ENCODE measurements around the gene YJEFN3. TPM values are rescaled to one million over a fixed set of nuclear protein-coding genes. Genes with fewer than 3 reads are reported as not detected.

The YJEFN3 gene
- total and polyA plus RNA-seq, 5 experiments from 2014 or later = 0.08 to 12.8 (median 5.8) TPM; not detected in 1

- H3K36me3 Mint-ChIP-seq = peaks cover 0 to 84% (median 7%) of the 10 kb centered on the region in 3 donors
- ATAC-seq (no peak), DNase-seq (no peak)
- no peaks in the 10 kb centered on the region for H3K9me3 Mint-ChIP-seq
- POLR2A ChIA-PET = interaction anchor here (0.6 kb wide), 1 partner anchor 82 kb away, joined by 3 read pairs; no protein-coding TSS in a partner anchor
- no peaks in the 10 kb centered on the region for H3K27me3 Mint-ChIP-seq
- peak overlapping the region in 2 of 10 donors; percentile 53 to 75 for H3K27ac Mint-ChIP-seq
- H3K4me3 Mint-ChIP-seq = no peak overlapping the region
- peaks cover 0 to 7% (median 2%) of the 10 kb centered on the region in 4 donors for H3K4me1 Mint-ChIP-seq
These were observed 26.9 kb upstream of the YJEFN3 start for GRCh38 chr19:19501798-19502197.

GRCh38 chr19:19502281-19502680 lies 26.4 kb upstream of the YJEFN3 start:
- peak in 1 of 10 donors; percentile 45 for DNase-seq
- H3K9me3 Mint-ChIP-seq = no peaks in the 10 kb centered on the region
- ATAC-seq = no peak
- H3K4me1 Mint-ChIP-seq = peaks cover 0 to 6% (median 1%) of the 10 kb centered on the region in 4 donors
- no peak overlapping the region for H3K4me3 Mint-ChIP-seq
- H3K36me3 Mint-ChIP-seq = peaks cover 0 to 82% (median 7%) of the 10 kb centered on the region in 3 donors
- peak overlapping the region in 1 of 10 donors; percentile 29 for H3K27ac Mint-ChIP-seq
- no peaks in the 10 kb centered on the region for H3K27me3 Mint-ChIP-seq
- POLR2A ChIA-PET = no interaction called here

- peaks cover 0 to 82% (median 7%) of the 10 kb centered on the region in 3 donors for H3K36me3 Mint-ChIP-seq
- H3K4me3 Mint-ChIP-seq = no peak overlapping the region
- POLR2A ChIA-PET = interaction anchor here (0.6 kb wide), 1 partner anchor 109 kb away, joined by 6 read pairs; no protein-coding TSS in a partner anchor
- H3K27me3 Mint-ChIP-seq = no peaks in the 10 kb centered on the region
- DNase-seq = peak in 1 of 10 donors; percentile 46
- H3K9me3 Mint-ChIP-seq = no peaks in the 10 kb centered on the region
- H3K27ac Mint-ChIP-seq = peak overlapping the region in 5 of 10 donors; percentile 15 to 88 (median 29)
- no peak for ATAC-seq
- H3K4me1 Mint-ChIP-seq = peaks cover 0 to 5% (median 1%) of the 10 kb centered on the region in 4 donors
These were observed 25.7 kb upstream of the YJEFN3 start for GRCh38 chr19:19502808-19503602.

GRCh38 chr19:19504754-19505668 lies 23.7 kb upstream of the YJEFN3 start:
- DNase-seq (no peak), ATAC-seq (no peak)
- Mint-ChIP-seq H3K9me3 (no peaks in the 10 kb centered on the region), H3K27ac (peak overlapping the region in 2 of 10 donors; percentile 62 to 63), H3K4me1 (peaks cover 0 to 5% (median 1%) of the 10 kb centered on the region in 4 donors), H3K27me3 (no peaks in the 10 kb centered on the region), H3K36me3 (peaks cover 0 to 74% (median 6%) of the 10 kb centered on the region in 3 donors), H3K4me3 (no peak overlapping the region)
- POLR2A ChIA-PET = interaction anchor here (0.7 to 1.3 kb wide), 3 partner anchors 9 to 359 kb away, joined by 3 to 4 read pairs (median 3); no protein-coding TSS in a partner anchor

- Mint-ChIP-seq H3K36me3 (peaks cover 0 to 67% (median 6%) of the 10 kb centered on the region in 3 donors), H3K9me3 (no peaks in the 10 kb centered on the region), H3K4me1 (peaks cover 0 to 5% (median 1%) of the 10 kb centered on the region in 4 donors), H3K27me3 (no peaks in the 10 kb centered on the region), H3K4me3 (no peak overlapping the region), H3K27ac (no peak overlapping the region)
- POLR2A ChIA-PET = interaction anchor here (0.7 to 1.3 kb wide), 2 partner anchors 9 to 56 kb away, joined by 3 read pairs; no protein-coding TSS in a partner anchor
- ATAC-seq (no peak), DNase-seq (no peak)
These were observed 22.9 kb upstream of the YJEFN3 start for GRCh38 chr19:19505669-19506326.

- peaks cover 0 to 61% (median 6%) of the 10 kb centered on the region in 3 donors for H3K36me3 Mint-ChIP-seq
- POLR2A ChIA-PET = interaction anchor here (0.7 kb wide), 1 partner anchor 157 kb away, joined by 3 read pairs; no protein-coding TSS in a partner anchor
- no peak overlapping the region for H3K4me3 Mint-ChIP-seq
These were observed 22.1 kb upstream of the YJEFN3 start for GRCh38 chr19:19506592-19506991.

GRCh38 chr19:19507354-19507753 lies 21.4 kb upstream of the YJEFN3 start:
- peaks cover 0 to 3% (median 1%) of the 10 kb centered on the region in 4 donors for H3K4me1 Mint-ChIP-seq
- ATAC-seq = no peak
- no peak for DNase-seq
- H3K27ac Mint-ChIP-seq = peak overlapping the region in 1 of 10 donors; percentile 43
- no peaks in the 10 kb centered on the region for H3K9me3 Mint-ChIP-seq
- H3K27me3 Mint-ChIP-seq = no peaks in the 10 kb centered on the region
- no peak overlapping the region for H3K4me3 Mint-ChIP-seq
- H3K36me3 Mint-ChIP-seq = peaks cover 0 to 54% (median 6%) of the 10 kb centered on the region in 3 donors
- POLR2A ChIA-PET = interaction anchor here (0.7 kb wide), 1 partner anchor 122 kb away, joined by 3 read pairs; no protein-coding TSS in a partner anchor

More at GRCh38 chr19:19506592-19506991, 22.1 kb upstream of the YJEFN3 start:
- peak overlapping the region in 1 of 10 donors; percentile 43 for H3K27ac Mint-ChIP-seq
- H3K9me3 Mint-ChIP-seq = no peaks in the 10 kb centered on the region
- ATAC-seq (no peak), DNase-seq (no peak)
- no peaks in the 10 kb centered on the region for H3K27me3 Mint-ChIP-seq
- H3K4me1 Mint-ChIP-seq = peaks cover 0 to 5% (median 1%) of the 10 kb centered on the region in 4 donors

- peaks cover 0 to 3% (median 1%) of the 10 kb centered on the region in 4 donors for H3K4me1 Mint-ChIP-seq
- POLR2A ChIA-PET = no interaction called here
- ATAC-seq = no peak
These were observed 20.5 kb upstream of the YJEFN3 start for GRCh38 chr19:19508217-19508616.

GRCh38 chr19:19510432-19510831 lies 18.3 kb upstream of the YJEFN3 start:
- DNase-seq (no peak), ATAC-seq (no peak)
- H3K4me1 Mint-ChIP-seq = peaks cover 0 to 4% (median 0%) of the 10 kb centered on the region in 4 donors
- H3K27me3 Mint-ChIP-seq = no peaks in the 10 kb centered on the region
- POLR2A ChIA-PET = interaction anchor here (0.7 kb wide), 1 partner anchor 266 kb away, joined by 7 read pairs; no protein-coding TSS in a partner anchor
- no peaks in the 10 kb centered on the region for H3K9me3 Mint-ChIP-seq
- H3K27ac Mint-ChIP-seq = peak overlapping the region in 7 of 10 donors; percentile 22 to 54 (median 41)
- no peak overlapping the region for H3K4me3 Mint-ChIP-seq
- H3K36me3 Mint-ChIP-seq = peaks cover 0 to 23% (median 3%) of the 10 kb centered on the region in 3 donors

More at GRCh38 chr19:19508217-19508616, 20.5 kb upstream of the YJEFN3 start:
- Mint-ChIP-seq H3K27ac (no peak overlapping the region), H3K9me3 (no peaks in the 10 kb centered on the region), H3K4me3 (no peak overlapping the region), H3K27me3 (no peaks in the 10 kb centered on the region), H3K36me3 (peaks cover 0 to 45% (median 6%) of the 10 kb centered on the region in 3 donors)
- no peak for DNase-seq

- H3K9me3 Mint-ChIP-seq = no peaks in the 10 kb centered on the region
- ATAC-seq = no peak
- no peaks in the 10 kb centered on the region for H3K27me3 Mint-ChIP-seq
- peaks cover 0 to 33% (median 13%) of the 10 kb centered on the region in 4 donors for H3K4me1 Mint-ChIP-seq
- H3K4me3 Mint-ChIP-seq = peak overlapping the region in 6 of 10 donors; percentile 15 to 77 (median 42)
- POLR2A ChIA-PET = interaction anchor here (0.6 to 3.4 kb wide), 5 partner anchors 9 to 192 kb away, joined by 3 to 7 read pairs (median 5); no protein-coding TSS in a partner anchor
- DNase-seq = no peak
- no peak overlapping the region for H3K27ac Mint-ChIP-seq
- peaks cover 0 to 4% (median 0%) of the 10 kb centered on the region in 3 donors for H3K36me3 Mint-ChIP-seq
These were observed 15.0 kb upstream of the YJEFN3 start for GRCh38 chr19:19513682-19514081.

GRCh38 chr19:19514215-19514657 lies 14.5 kb upstream of the YJEFN3 start:
- ATAC-seq = no peak
- H3K4me3 Mint-ChIP-seq = peak overlapping the region in 9 of 10 donors; percentile 33 to 79 (median 59)
- H3K4me1 Mint-ChIP-seq = peaks cover under 1 to 35% (median 16%) of the 10 kb centered on the region in 4 donors
- H3K27me3 Mint-ChIP-seq = no peaks in the 10 kb centered on the region
- peak in 2 of 10 donors; percentile 40 to 69 for DNase-seq
- POLR2A ChIA-PET = interaction anchor here (0.6 to 3.4 kb wide), 6 partner anchors 9 to 193 kb away, joined by 3 to 7 read pairs (median 4); no protein-coding TSS in a partner anchor
- H3K36me3 Mint-ChIP-seq = peaks cover 0 to 6% (median 0%) of the 10 kb centered on the region in 3 donors
- peak overlapping the region in 4 of 10 donors; percentile 15 to 75 (median 30) for H3K27ac Mint-ChIP-seq
- no peaks in the 10 kb centered on the region for H3K9me3 Mint-ChIP-seq
